ENCODE results near the gene CKLF. TPM values are rescaled to one million over a fixed set of nuclear protein-coding genes. Genes with fewer than 3 reads are reported as not detected.

CKLF gene
- total and polyA plus RNA-seq, 2 donors (not counting 1 experiment from before 2014, with no cell fraction given) = 30.4 to 53.6 TPM

GRCh38 chr16:66516509-66516807, 35.9 kb upstream of the CKLF start:
- Histone ChIP-seq H3K4me2 (replicated peaks; ENCODE audit: low read depth, low read length, poor library complexity, severe bottlenecking) (peak overlapping the region; percentile 88), H3K79me2 (ENCODE audit: control insufficient read depth, insufficient read depth, low read length) (peaks cover 6% of the 10 kb centered on the region), H3K27me3 (replicated peaks in 1 of 4; ENCODE audit: control extremely low read depth in 1 of 4, control insufficient read depth in 3 of 4, insufficient read depth in 4 of 4, low read length in 3 of 4) (peaks cover 0 to 3% (median 0%) of the 10 kb centered on the region in 4 experiments), H4K20me1 (ENCODE audit: control insufficient read depth, insufficient read depth, low read length, poor library complexity, severe bottlenecking) (peaks cover 12% of the 10 kb centered on the region), H3K4me1 (ENCODE audit: control insufficient read depth in 2 of 2, insufficient read depth in 2 of 2, low read length in 2 of 2) (peaks cover 53 to 58% of the 10 kb centered on the region in 2 donors), H3K4me3 (ENCODE audit: control extremely low read depth in 1 of 5, extremely low read depth in 1 of 5, insufficient read depth in 1 of 5, low read depth in 2 of 5, low read length in 4 of 5) (peak overlapping the region in 4 of 5 experiments; percentile 19 to 38 (median 26)), H3K27ac (ENCODE audit: low read length in 2 of 2) (peak overlapping the region; percentile 44 to 97), H3K9ac (ENCODE audit: low read length) (peak overlapping the region; percentile 72), H3K9me3 (ENCODE audit: control extremely low read depth in 1 of 3, control insufficient read depth in 2 of 3, insufficient read depth in 1 of 3, low read length in 2 of 3) (no peaks in the 10 kb centered on the region), H3K36me3 (replicated peaks in 1 of 2; ENCODE audit: control extremely low read depth in 1 of 2, control insufficient read depth in 1 of 2, extremely low read depth in 1 of 2, insufficient read depth in 2 of 2, low read length in 1 of 2) (no peaks in the 10 kb centered on the region), H2AFZ (ENCODE audit: insufficient read depth, low read depth, low read length, poor library complexity, severe bottlenecking) (no peak overlapping the region)
- ChIA-PET POLR2A (interaction anchor here (1.1 to 1.4 kb wide), 2 partner anchors 8 to 35 kb away, joined by 3 to 19 read pairs; no protein-coding TSS in a partner anchor), CTCF (interaction anchor here (1.2 to 1.5 kb wide), 8 partner anchors 10 to 135 kb away, joined by 3 to 13 read pairs (median 4); partner anchors contain the start of gene CKLF)
- intact Hi-C loops (cut with micrococcal nuclease) = loop anchor here (1.0 to 2.0 kb wide), 4 partner anchors 8 to 88 kb away; partner anchors contain the start of genes CKLF and CMTM3
- H3K27me3 Mint-ChIP-seq = peaks cover 3% of the 10 kb centered on the region
- 20% methylated on average over 8 of the region's 8 CpGs for WGBS (ENCODE audit: insufficient coverage)
- peaks cover 69% of the 10 kb centered on the region for H3K4me1 Mint-ChIP-seq
- no peak for TF ChIP-seq EZH2 (IDR thresholded peaks at IDR 0.05; ENCODE audit: borderline replicate concordance, insufficient read depth, low read depth, low read length, poor library complexity, severe bottlenecking)
- no peak for TF ChIP-seq CTCF (IDR thresholded peaks at IDR 0.05)
- DNase-seq = no peak
- ATAC-seq (ENCODE audit: low read depth) = peak; percentile 19
- H3K27ac Mint-ChIP-seq = peak overlapping the region; percentile 99
- no peaks in the 10 kb centered on the region for H3K9me3 Mint-ChIP-seq (ENCODE audit: insufficient read depth)
- peak overlapping the region; percentile 96 for H3K4me3 Mint-ChIP-seq
